ENCODE measurements around the gene ABAT. TPM values are rescaled to one million over a fixed set of nuclear protein-coding genes. Genes with fewer than 3 reads are reported as not detected.

ABAT gene
- total and polyA plus RNA-seq, 2 donors (not counting 1 experiment from before 2014, with no cell fraction given) = 6.2 to 14.3 TPM

DNA sequence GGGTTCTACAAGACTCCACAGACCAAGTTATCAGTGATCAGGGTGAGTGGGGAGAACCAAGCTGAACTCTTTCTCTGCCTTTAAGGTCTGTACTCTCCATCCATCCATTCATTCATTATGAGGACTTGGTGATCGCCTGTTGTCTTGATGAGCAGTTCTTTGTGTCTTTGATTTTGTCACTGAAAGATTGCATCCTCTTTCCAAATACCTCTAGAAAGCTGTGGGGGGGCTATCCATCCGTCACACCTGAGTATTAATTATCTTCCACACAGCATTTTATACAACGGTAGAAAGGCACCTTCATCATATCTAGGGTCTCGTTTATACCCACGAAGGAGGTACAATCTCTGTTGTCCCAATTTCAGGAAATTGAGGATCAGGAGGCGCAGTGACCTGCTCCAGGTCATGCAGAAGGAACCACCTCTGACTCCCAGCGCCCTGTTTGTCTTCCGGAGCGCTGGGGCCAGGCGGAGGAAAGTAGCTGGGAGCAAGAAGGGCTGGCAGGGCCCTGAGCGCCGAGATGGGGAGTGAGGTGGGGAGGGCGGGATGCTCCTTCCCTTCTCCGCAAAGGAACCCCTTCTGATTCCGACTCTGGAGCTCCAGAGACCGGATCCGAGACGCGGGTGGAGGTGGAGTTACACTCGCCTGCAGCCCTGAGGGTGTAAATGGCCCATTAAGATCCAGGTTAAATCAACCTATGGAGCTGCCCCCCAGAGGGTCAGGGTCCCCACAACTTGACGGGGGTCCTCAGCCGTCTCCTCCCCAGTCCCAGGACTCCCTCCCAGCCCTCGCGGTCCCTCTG lies 605 bp upstream of the ABAT start:
- Mint-ChIP-seq H3K27me3 (no peaks in the 10 kb centered on the region), H3K4me1 (peaks cover 24% of the 10 kb centered on the region), H3K9me3 (ENCODE audit: insufficient read depth) (no peaks in the 10 kb centered on the region), H3K27ac (peak overlapping the region; percentile 68), H3K4me3 (peak overlapping the region; percentile 92)
- Histone ChIP-seq H4K20me1 (ENCODE audit: control insufficient read depth, insufficient read depth, low read length, poor library complexity, severe bottlenecking) (peaks cover 21% of the 10 kb centered on the region), H2AFZ (ENCODE audit: insufficient read depth, low read depth, low read length, poor library complexity, severe bottlenecking) (peak overlapping the region; percentile 95), H3K9me3 (ENCODE audit: control extremely low read depth in 1 of 3, control insufficient read depth in 2 of 3, insufficient read depth in 1 of 3, low read length in 2 of 3) (no peaks in the 10 kb centered on the region), H3K36me3 (replicated peaks in 1 of 2; ENCODE audit: control extremely low read depth in 1 of 2, control insufficient read depth in 1 of 2, extremely low read depth in 1 of 2, insufficient read depth in 2 of 2, low read length in 1 of 2) (no peaks in the 10 kb centered on the region), H3K4me2 (replicated peaks; ENCODE audit: low read depth, low read length, poor library complexity, severe bottlenecking) (peak overlapping the region; percentile 99), H3K4me1 (ENCODE audit: control insufficient read depth in 2 of 2, insufficient read depth in 2 of 2, low read length in 2 of 2) (peaks cover 17 to 18% of the 10 kb centered on the region in 2 donors), H3K79me2 (ENCODE audit: control insufficient read depth, insufficient read depth, low read length) (peaks cover 41% of the 10 kb centered on the region), H3K27ac (ENCODE audit: low read length in 2 of 2) (no peak overlapping the region), H3K9ac (ENCODE audit: low read length) (peak overlapping the region; percentile 96), H3K27me3 (replicated peaks in 1 of 4; ENCODE audit: control extremely low read depth in 1 of 4, control insufficient read depth in 3 of 4, insufficient read depth in 4 of 4, low read length in 3 of 4) (no peaks in the 10 kb centered on the region), H3K4me3 (ENCODE audit: control extremely low read depth in 1 of 5, extremely low read depth in 1 of 5, insufficient read depth in 1 of 5, low read depth in 2 of 5, low read length in 4 of 5) (peak overlapping the region; percentile 3 to 99 (median 71))
- 8% methylated on average over 21 of the region's 24 CpGs for WGBS (ENCODE audit: insufficient coverage)
- intact Hi-C loops (cut with micrococcal nuclease) = loop anchor here (1.0 to 10.0 kb wide), 5 partner anchors 53 to 461 kb away; partner anchors contain the start of genes CARHSP1, METTL22, PMM2 and TMEM186
- no peak for TF ChIP-seq EZH2 (IDR thresholded peaks at IDR 0.05; ENCODE audit: borderline replicate concordance, insufficient read depth, low read depth, low read length, poor library complexity, severe bottlenecking)
- TF ChIP-seq, protein P1, sequence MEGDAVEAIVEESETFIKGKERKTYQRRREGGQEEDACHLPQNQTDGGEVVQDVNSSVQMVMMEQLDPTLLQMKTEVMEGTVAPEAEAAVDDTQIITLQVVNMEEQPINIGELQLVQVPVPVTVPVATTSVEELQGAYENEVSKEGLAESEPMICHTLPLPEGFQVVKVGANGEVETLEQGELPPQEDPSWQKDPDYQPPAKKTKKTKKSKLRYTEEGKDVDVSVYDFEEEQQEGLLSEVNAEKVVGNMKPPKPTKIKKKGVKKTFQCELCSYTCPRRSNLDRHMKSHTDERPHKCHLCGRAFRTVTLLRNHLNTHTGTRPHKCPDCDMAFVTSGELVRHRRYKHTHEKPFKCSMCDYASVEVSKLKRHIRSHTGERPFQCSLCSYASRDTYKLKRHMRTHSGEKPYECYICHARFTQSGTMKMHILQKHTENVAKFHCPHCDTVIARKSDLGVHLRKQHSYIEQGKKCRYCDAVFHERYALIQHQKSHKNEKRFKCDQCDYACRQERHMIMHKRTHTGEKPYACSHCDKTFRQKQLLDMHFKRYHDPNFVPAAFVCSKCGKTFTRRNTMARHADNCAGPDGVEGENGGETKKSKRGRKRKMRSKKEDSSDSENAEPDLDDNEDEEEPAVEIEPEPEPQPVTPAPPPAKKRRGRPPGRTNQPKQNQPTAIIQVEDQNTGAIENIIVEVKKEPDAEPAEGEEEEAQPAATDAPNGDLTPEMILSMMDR (IDR thresholded peaks at IDR 0.05) = no peak
- no peak for DNase-seq
- no peak for ATAC-seq (ENCODE audit: low read depth)
- ChIA-PET POLR2A (interaction anchor here (0.6 kb wide), 1 partner anchor 21 kb away, joined by 4 read pairs; no protein-coding TSS in a partner anchor), CTCF (interaction anchor here (0.8 to 1.5 kb wide), 2 partner anchors 206 to 465 kb away, joined by 4 read pairs; no protein-coding TSS in a partner anchor)

Measured in B cell (primary cell).